ENCODE measurements around the gene CSNK1G1. TPM values are rescaled to one million over a fixed set of nuclear protein-coding genes. Genes with fewer than 3 reads are reported as not detected.

CSNK1G1 gene
- polyA plus RNA-seq, 2 of the 4 experiments (the other 2 are of a cell fraction): 11.0 to 36.3 TPM

DNA sequence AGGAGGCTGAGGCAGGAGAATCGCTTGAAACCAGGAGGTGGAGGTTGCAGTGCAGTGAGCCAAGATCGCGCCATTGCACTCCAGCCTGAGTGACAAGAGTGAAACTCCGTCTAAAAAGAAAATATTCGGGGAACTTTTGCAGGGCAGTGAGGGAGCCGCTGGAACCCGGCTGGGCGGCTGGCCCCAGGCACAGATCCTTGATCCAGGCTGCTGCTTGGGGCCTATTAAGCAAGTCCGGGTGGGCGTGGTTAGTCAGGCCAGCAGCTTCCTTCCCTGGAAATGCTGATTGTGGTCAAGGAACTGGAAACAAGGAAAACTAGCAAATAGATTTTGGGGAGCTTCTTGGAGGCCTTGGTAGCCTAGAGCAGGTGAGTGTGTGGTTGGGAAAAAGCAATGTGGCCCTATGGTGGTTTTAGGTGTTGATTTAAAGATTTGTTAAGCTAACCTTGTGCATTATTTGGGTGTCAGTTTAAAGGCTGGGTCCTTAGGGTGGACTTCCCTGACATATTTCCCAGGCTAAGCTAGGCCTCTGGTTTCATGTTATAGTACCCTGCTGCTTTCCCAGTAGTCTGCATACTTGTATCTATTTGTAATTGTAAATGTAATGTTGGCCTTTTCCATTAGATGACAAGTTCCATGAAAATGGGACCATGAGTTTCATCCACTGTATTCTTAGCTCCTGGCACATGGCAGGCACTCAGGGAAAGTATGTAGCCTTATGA, 222.2 kb downstream of the CSNK1G1 start:
- 93% methylated on average over 10 of the region's 10 CpGs for WGBS (ENCODE audit: missing lambda C conversion rate)
- Histone ChIP-seq H3K4me3 (no peak overlapping the region), H3K4me1 (no peaks in the 10 kb centered on the region), H3K4me2 (no peak overlapping the region), H3K27ac (no peak overlapping the region), H3K9me3 (no peaks in the 10 kb centered on the region)
- DNase-seq (ENCODE audit: low read depth in 1 of 2, low spot score in 1 of 2): no peak
- ChIA-PET CTCF (interaction anchor here (0.7 to 6.0 kb wide), 9 partner anchors 10 to 524 kb away, joined by 3 to 21 read pairs (median 4); partner anchors contain the start of gene SNX1), POLR2A (no interaction called here)
- no peak for TF ChIP-seq FOSL2 (IDR thresholded peaks at IDR 0.05)
- TF ChIP-seq FOSL2 (CRISPR knock-in tag; IDR thresholded peaks at IDR 0.05): no peak
- TF ChIP-seq, protein P1, sequence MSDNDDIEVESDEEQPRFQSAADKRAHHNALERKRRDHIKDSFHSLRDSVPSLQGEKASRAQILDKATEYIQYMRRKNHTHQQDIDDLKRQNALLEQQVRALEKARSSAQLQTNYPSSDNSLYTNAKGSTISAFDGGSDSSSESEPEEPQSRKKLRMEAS (IDR thresholded peaks at IDR 0.05): no peak
- no peak for TF ChIP-seq POLR2AphosphoS2 (conservative IDR thresholded peaks at IDR 0.05; ENCODE audit: low read length)
- TF ChIP-seq, protein P2, sequence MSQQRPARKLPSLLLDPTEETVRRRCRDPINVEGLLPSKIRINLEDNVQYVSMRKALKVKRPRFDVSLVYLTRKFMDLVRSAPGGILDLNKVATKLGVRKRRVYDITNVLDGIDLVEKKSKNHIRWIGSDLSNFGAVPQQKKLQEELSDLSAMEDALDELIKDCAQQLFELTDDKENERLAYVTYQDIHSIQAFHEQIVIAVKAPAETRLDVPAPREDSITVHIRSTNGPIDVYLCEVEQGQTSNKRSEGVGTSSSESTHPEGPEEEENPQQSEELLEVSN (IDR thresholded peaks at IDR 0.05; ENCODE audit: borderline replicate concordance, low read depth): no peak
- TF ChIP-seq MAZ (IDR thresholded peaks at IDR 0.05; ENCODE audit: borderline replicate concordance, low read depth, low read length): no peak
- no peak for TF ChIP-seq MAFK (IDR thresholded peaks at IDR 0.05; ENCODE audit: partially characterized antibody)
- no peak for ATAC-seq
- no peak for FAIRE-seq

DNA sequence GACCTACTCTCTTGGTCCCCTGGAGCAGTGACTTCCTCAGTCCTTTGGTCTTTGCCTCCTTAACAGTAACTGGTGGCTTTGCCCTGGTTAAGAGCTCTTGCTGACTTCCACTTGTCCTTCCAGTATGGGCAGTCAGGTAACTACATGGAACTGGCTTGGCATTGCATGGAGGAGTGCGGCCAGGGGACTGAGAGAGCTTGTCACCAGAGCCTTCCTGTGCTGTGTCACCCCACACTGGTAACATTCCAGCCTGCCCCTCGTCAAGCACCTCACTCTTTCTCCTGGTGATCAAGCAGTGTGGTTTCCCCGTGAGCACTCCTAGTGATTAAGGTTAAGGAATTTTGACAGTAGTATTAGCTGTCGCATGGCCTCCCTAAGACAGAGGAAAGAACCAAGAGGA, 223.8 kb downstream of the CSNK1G1 start:
- FAIRE-seq (no peak), ATAC-seq (no peak), DNase-seq (ENCODE audit: low read depth in 1 of 2, low spot score in 1 of 2) (no peak)
- WGBS (ENCODE audit: missing lambda C conversion rate): 92% methylated on average over 4 of the region's 4 CpGs
- H3K9me3 ChIP-seq: no peaks in the 10 kb centered on the region
- no peaks in the 10 kb centered on the region for H3K4me1 ChIP-seq
- H3K27ac ChIP-seq: no peak overlapping the region
- TF ChIP-seq CBX2 (IDR thresholded peaks at IDR 0.05; ENCODE audit: borderline replicate concordance, low read depth) (no peak), PHF8 (IDR thresholded peaks at IDR 0.05; ENCODE audit: borderline replicate concordance, low read depth) (no peak), ZFP36 (IDR thresholded peaks at IDR 0.05; ENCODE audit: borderline replicate concordance, partially characterized antibody) (no peak), POLR2A (IDR thresholded peaks at IDR 0.05; ENCODE audit: low read length) (no peak), HOXA7 (CRISPR knock-in tag; IDR thresholded peaks at IDR 0.05) (no peak), EHF (CRISPR knock-in tag; IDR thresholded peaks at IDR 0.05) (no peak), GATA3 (IDR thresholded peaks at IDR 0.05; ENCODE audit: borderline replicate concordance) (no peak), POLR2AphosphoS2 (conservative IDR thresholded peaks at IDR 0.05; ENCODE audit: low read length) (no peak), FOSL2 (IDR thresholded peaks at IDR 0.05) (no peak), FOSL2 (CRISPR knock-in tag; IDR thresholded peaks at IDR 0.05) (no peak), HOXB5 (CRISPR knock-in tag; IDR thresholded peaks at IDR 0.05) (no peak), EP300 (IDR thresholded peaks at IDR 0.05) (no peak), MYC (IDR thresholded peaks at IDR 0.05; ENCODE audit: borderline replicate concordance, low read length) (no peak), NFE2L2 (conservative IDR thresholded peaks at IDR 0.05; ENCODE audit: low read length) (no peak), NPAS2 (CRISPR knock-in tag; IDR thresholded peaks at IDR 0.05; ENCODE audit: borderline replicate concordance) (no peak), BHLHE40 (IDR thresholded peaks at IDR 0.05; ENCODE audit: low read depth, low read length) (no peak), RNF2 (IDR thresholded peaks at IDR 0.05; ENCODE audit: borderline replicate concordance, low read depth) (no peak), ESRRA (IDR thresholded peaks at IDR 0.05; ENCODE audit: borderline replicate concordance, low read length) (no peak), HOXB13 (CRISPR knock-in tag; IDR thresholded peaks at IDR 0.05; ENCODE audit: low read depth) (no peak)
- TF ChIP-seq, protein P3, sequence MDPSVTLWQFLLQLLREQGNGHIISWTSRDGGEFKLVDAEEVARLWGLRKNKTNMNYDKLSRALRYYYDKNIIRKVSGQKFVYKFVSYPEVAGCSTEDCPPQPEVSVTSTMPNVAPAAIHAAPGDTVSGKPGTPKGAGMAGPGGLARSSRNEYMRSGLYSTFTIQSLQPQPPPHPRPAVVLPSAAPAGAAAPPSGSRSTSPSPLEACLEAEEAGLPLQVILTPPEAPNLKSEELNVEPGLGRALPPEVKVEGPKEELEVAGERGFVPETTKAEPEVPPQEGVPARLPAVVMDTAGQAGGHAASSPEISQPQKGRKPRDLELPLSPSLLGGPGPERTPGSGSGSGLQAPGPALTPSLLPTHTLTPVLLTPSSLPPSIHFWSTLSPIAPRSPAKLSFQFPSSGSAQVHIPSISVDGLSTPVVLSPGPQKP (IDR thresholded peaks at IDR 0.05; ENCODE audit: low read depth, low read length): no peak
- TF ChIP-seq, protein P4, sequence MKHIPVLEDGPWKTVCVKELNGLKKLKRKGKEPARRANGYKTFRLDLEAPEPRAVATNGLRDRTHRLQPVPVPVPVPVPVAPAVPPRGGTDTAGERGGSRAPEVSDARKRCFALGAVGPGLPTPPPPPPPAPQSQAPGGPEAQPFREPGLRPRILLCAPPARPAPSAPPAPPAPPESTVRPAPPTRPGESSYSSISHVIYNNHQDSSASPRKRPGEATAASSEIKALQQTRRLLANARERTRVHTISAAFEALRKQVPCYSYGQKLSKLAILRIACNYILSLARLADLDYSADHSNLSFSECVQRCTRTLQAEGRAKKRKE (CRISPR knock-in tag; IDR thresholded peaks at IDR 0.05; ENCODE audit: low read depth): no peak
- CTCF ChIA-PET: interaction anchor here (0.5 to 6.0 kb wide), 8 partner anchors 10 to 24 kb away, joined by 3 to 27 read pairs (median 4); no protein-coding TSS in a partner anchor
- POLR2A ChIA-PET: no interaction called here
- no peak overlapping the region for H3K4me3 ChIP-seq
- no peak overlapping the region for H3K4me2 ChIP-seq

Data from A549 (cell line).